Endometrial microvascular endothelial cells (primary cell): ENCODE results near the gene SPTSSB. TPM values are rescaled to one million over a fixed set of nuclear protein-coding genes. Genes with fewer than 3 reads are reported as not detected.

ENCODE experiments used
- in situ Hi-C: cut with HindIII; loops from 2 replicates; pipeline ENCODE4 v1.10.0; 2017; ENCODE audit warnings: low sequenced_read_pairs, low pct_unique_long_range_greater_than_20kb; ENCODE audit errors: inconsistent ontology term
- total RNA-seq: library from RNA; depleted of rRNA; stranded (reverse); fragments of >200 nt; gene quantifications from one replicate; pipeline ENCODE4 v1.2.3, GENCODE V29; 2015; ENCODE audit errors: inconsistent ontology term

Gene SPTSSB
- total RNA-seq, 1 donor from 2014 or later = not detected

DNA sequence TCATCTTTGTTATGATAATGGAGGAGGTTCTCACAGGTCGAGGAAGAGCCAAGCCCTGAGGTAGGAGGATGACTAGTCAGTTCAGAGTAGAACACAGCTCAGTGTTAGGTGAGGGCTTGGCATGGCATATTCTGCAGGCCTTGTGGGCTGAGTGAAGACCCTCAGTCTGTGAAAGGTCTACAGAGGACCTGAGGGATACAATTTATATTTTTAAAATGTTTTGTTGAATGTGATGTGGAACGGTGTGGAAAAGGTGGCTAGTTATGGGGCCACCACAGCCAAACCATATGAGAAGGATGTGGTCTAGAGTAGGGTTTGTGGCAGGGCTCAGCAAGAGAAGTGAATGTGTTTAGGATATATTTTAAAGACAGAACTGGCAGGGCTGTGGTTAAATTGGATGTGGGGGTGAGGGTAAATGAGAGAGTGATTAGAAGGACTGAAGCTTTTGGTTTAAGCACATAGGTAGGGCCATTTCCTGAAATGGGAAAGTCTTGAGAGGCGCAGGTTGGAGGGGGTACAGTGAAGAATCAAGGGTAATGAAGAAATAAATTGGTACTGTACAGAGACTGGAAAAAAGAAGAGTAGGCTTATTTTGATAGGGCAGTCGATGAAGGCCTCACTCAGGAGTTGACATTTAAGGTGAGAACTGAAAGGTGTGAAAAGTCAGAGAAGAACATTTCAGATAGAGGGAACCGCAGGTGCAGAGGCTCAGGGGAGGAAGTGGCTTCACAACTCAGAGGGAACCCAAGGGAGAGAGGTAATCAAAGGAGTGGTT is 60.5 kb downstream of the SPTSSB start:
- in situ Hi-C loops = no loop called here

DNA sequence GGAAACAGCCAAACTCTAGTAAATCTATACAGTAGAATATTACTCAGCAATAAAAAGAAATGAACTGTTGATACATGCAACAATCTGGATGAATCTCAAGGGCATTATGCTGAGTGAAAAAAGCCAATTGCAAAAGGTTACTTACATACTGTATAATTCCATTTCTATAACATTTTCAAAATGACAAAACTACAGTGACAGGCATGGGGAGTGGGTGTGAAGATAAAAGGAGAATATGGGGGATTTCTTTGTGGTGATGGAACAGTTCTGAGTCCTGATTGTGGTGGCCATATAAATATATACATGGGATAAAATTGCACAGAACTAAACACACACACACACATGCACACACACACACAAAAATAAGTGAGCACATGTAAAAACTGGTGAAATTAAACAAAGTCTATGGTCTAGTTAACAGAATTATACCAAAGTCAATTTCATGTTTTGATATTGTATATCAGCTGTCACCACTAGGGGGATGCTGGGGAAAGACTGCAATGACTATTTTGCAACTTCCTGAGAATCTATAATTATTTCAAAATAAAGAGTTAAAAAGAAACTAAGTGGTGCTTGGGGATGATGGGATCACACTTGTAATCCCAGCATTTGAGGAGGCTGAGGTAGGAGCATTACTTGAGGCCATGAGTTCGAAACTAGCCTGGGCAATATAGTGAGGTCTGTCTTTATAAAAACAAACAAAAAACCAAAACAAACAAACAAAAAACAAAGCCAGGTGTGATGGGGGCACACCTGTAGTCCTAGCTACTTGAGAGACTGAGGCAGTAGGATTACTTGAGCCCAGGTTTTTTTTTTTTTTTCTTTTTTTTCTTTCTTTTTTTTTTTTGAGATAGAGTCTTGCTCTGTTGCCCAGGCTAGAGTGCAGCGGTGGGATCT is 66.0 kb downstream of the SPTSSB start:
- in situ Hi-C loops = no loop called here

DNA sequence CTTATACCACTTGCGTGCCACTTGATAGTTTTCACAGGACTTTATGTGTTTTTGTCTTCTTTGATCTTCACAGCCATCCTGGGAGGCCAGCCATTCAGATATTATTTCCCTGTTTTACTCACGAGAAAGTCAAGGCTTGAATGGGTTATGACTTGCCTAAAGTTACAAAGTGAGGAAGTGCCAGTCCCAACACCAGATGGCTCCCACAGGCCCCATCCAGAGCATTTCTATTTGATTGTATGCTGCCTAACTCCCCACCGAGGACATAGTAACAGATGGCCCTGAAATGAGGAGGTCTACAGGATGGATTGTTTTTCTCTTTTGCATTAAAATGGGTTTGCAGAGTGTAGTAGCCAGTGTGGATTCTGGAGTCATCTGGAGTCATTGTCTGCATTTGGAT is 74.5 kb downstream of the SPTSSB start:
- in situ Hi-C loops = no loop called here

DNA sequence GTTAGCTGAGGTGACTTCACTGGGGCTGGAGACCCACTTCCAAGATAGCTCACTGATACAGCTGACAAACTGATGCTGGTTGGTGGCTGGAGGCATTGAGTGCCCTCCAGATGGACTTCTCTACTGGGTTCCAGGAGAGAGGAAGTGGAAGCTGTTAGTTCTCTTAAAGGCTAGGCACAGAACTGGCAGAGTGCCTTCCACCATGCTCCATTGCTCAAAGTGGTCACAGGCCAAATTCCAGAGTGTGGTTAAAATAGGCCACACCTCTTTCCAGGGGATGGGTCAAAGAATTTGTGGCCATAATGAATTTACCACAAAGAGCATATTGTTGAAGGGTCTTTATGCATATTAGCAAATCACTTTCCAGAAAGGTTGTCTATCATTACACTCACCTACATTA is 76.0 kb downstream of the SPTSSB start:
- in situ Hi-C loops = no loop called here

Other genes starting within 250 kb of the SPTSSB start
- gene NMD3, start 150.2 kb downstream of the SPTSSB start, total RNA-seq = 102 TPM
- gene OTOL1, start 125.3 kb upstream of the SPTSSB start, total RNA-seq = not detected